Trophoblast cell (in vitro differentiated cells and primary cell): ENCODE results near the gene CLCF1.

Source experiments
- DNase-seq, 2 donors: peaks; one replicate each; pipeline ENCODE4 v3.0.0-alpha.2; 2016
- H2AFZ ChIP-seq: 2 replicates; pipeline ENCODE4 v1.6.1; 2013; ENCODE audit warnings: low read length, moderate library complexity, mild to moderate bottlenecking; ENCODE audit not compliant: insufficient read depth, poor library complexity
- H2AK5ac ChIP-seq: 2 replicates; pipeline ENCODE4 v1.6.1; 2013; ENCODE audit warnings: mild to moderate bottlenecking, low read length
- H2BK120ac ChIP-seq: 2 replicates; pipeline ENCODE4 v1.6.1; 2013; ENCODE audit warnings: low read length, mild to moderate bottlenecking, moderate library complexity; ENCODE audit not compliant: insufficient read depth, poor library complexity
- H2BK12ac ChIP-seq: 2 replicates; pipeline ENCODE4 v1.6.1; 2013; ENCODE audit warnings: mild to moderate bottlenecking, low read length, moderate library complexity
- H2BK5ac ChIP-seq: 2 replicates; pipeline ENCODE4 v1.6.1; 2013; ENCODE audit warnings: low read length, low read depth, moderate library complexity, mild to moderate bottlenecking; ENCODE audit not compliant: poor library complexity
- H3K14ac ChIP-seq: 2 replicates; pipeline ENCODE4 v1.6.1; 2013; ENCODE audit warnings: mild to moderate bottlenecking, low read length
- H3K18ac ChIP-seq: 2 replicates; pipeline ENCODE4 v1.6.1; 2013; ENCODE audit warnings: mild to moderate bottlenecking, low read length
- H3K23ac ChIP-seq: 2 replicates; pipeline ENCODE4 v1.6.1; 2013; ENCODE audit warnings: low read length
- H3K27ac ChIP-seq: 2 replicates; pipeline ENCODE4 v1.5.1; 2013; ENCODE audit warnings: low read depth, mild to moderate bottlenecking, inconsistent platforms, low read length, moderate library complexity
- H3K27me3 ChIP-seq: 2 replicates; pipeline ENCODE4 v1.6.1; 2013; ENCODE audit warnings: inconsistent platforms, mild to moderate bottlenecking, low read length, moderate library complexity; ENCODE audit not compliant: insufficient read depth
- H3K36me3 ChIP-seq, 2 experiments: 1 replicate in 1 of 2; 2 replicates in 1 of 2; pipeline ENCODE4 v1.6.1; 2013; ENCODE audit warnings: low read length in 2 of 2, mild to moderate bottlenecking in 2 of 2, moderate library complexity in 1 of 2; ENCODE audit not compliant: insufficient read depth in 2 of 2, control insufficient read depth in 1 of 2
- H3K4ac ChIP-seq: 2 replicates; pipeline ENCODE4 v1.6.1; 2013; ENCODE audit warnings: low read depth, mild to moderate bottlenecking, low read length, moderate library complexity
- H3K4me1 ChIP-seq, 2 experiments: 1 replicate in 1 of 2; 2 replicates in 1 of 2; pipeline ENCODE4 v1.6.1; 2013; ENCODE audit warnings: low read length in 2 of 2, mild to moderate bottlenecking in 2 of 2, moderate library complexity in 1 of 2; ENCODE audit not compliant: insufficient read depth in 2 of 2, control insufficient read depth in 1 of 2
- H3K4me2 ChIP-seq: 2 replicates; pipeline ENCODE4 v1.6.1; 2013; ENCODE audit warnings: inconsistent platforms, mild to moderate bottlenecking, low read length, moderate library complexity
- H3K4me3 ChIP-seq: 2 replicates; pipeline ENCODE4 v1.5.1; 2013; ENCODE audit warnings: mild to moderate bottlenecking, low read depth, low read length, inconsistent platforms
- H3K79me1 ChIP-seq: one replicate; pipeline ENCODE4 v1.6.1; 2013; ENCODE audit warnings: low read length
- H3K79me2 ChIP-seq: 2 replicates; pipeline ENCODE4 v1.6.1; 2013; ENCODE audit warnings: low read length, mild to moderate bottlenecking; ENCODE audit not compliant: control insufficient read depth, insufficient read depth, poor library complexity
- H3K9ac ChIP-seq: 2 replicates; pipeline ENCODE4 v1.6.1; 2013; ENCODE audit warnings: mild to moderate bottlenecking, low read length
- H3K9me3 ChIP-seq: 2 replicates; pipeline ENCODE4 v1.6.1; 2013; ENCODE audit warnings: low read depth, mild to moderate bottlenecking, control low read depth, inconsistent platforms, low read length; ENCODE audit not compliant: insufficient read depth
- H4K12ac ChIP-seq: 2 replicates; pipeline ENCODE4 v1.6.1; 2013; ENCODE audit warnings: low read depth, mild to moderate bottlenecking, low read length, moderate library complexity
- H4K8ac ChIP-seq: 2 replicates; pipeline ENCODE4 v1.6.1; 2013; ENCODE audit warnings: low read depth, mild to moderate bottlenecking, low read length, moderate library complexity
- H4K91ac ChIP-seq: one replicate; pipeline ENCODE4 v1.6.1; 2013; ENCODE audit warnings: low read depth, mild to moderate bottlenecking, low read length, moderate library complexity
- WGBS: extraction: QIAGEN DNeasy Blood & Tissue Kit; methylation state at CpG from one replicate; pipeline ENCODE4 v1.1.7; 2013; ENCODE audit warnings: missing lambda C conversion rate; ENCODE audit not compliant: insufficient read length, insufficient coverage; ENCODE audit errors: extremely low coverage; 5-methylcytosine and 5-hydroxymethylcytosine counted together

CLCF1 gene

DNA sequence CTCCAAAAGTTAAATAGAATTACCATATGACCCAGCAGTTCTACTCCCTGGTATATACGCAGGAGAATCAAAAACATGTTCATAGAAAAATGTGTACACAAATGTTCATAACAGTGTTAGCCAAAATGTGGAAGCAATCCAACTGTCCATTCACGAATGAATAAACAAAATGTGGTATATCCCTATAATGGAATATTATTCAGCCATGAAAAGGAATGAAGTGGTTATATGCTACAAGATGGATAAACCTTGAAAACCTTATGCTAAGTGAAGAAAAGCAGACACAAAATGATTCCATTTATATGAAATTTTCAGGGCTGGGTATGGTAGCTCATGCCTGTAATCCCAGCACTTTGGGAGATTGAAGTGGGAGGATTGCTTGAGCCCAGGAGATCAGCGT lies 36.1 kb downstream of the CLCF1 start:
- H3K9ac ChIP-seq = no peak overlapping the region
- H3K18ac ChIP-seq = no peak overlapping the region
- H3K27me3 ChIP-seq = no peaks in the 10 kb centered on the region
- no peak overlapping the region for H3K4me3 ChIP-seq
- H3K79me1 ChIP-seq = no peaks in the 10 kb centered on the region
- H4K12ac ChIP-seq = no peak overlapping the region
- no peak overlapping the region for H2BK120ac ChIP-seq
- H3K4me1 ChIP-seq = no peaks in the 10 kb centered on the region
- no peaks in the 10 kb centered on the region for H3K79me2 ChIP-seq
- no peak overlapping the region for H3K4me2 ChIP-seq
- no peak overlapping the region for H3K4ac ChIP-seq
- H2AFZ ChIP-seq = no peak overlapping the region
- no peak overlapping the region for H3K27ac ChIP-seq
- no peak overlapping the region for H2BK12ac ChIP-seq
- H3K23ac ChIP-seq = no peak overlapping the region
- no peaks in the 10 kb centered on the region for H3K36me3 ChIP-seq
- H2BK5ac ChIP-seq = no peak overlapping the region
- WGBS = no CpG with 5 or more reads among the region's 3 CpGs
- H3K9me3 ChIP-seq = no peaks in the 10 kb centered on the region
- no peak overlapping the region for H4K8ac ChIP-seq
- no peak overlapping the region for H4K91ac ChIP-seq
- DNase-seq = no peak
- H2AK5ac ChIP-seq = no peak overlapping the region
- no peak overlapping the region for H3K14ac ChIP-seq

DNA sequence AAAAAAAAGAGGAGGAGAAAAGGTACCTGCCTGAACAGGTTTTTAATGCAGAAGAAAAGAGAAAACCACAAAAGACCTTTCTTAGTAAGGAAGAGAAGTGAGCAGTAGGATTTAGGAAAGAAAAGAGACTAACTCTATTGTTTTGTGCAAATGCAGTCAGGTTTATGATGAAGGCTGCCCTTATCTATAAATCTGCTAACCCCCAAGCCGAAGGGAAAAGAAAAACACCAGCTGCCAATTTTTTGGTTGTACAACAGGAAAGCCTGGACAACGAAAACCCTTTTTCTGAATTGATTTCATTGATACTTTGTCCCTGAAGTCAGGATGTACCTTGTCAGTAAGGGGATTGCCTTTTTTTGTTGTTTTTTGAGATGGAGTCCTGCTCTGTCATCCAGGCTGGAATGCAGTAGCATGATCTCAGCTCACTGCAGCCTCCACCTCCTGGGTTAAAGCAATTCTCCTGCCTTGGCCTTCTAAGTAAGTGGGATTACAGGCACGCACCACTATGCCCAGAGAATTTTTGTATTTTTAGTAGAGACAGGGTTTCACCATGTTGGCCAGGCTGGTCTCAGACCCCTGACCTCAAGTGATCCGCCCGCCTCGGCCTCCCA lies 41.2 kb downstream of the CLCF1 start:
- WGBS = no CpG with 5 or more reads among the region's 6 CpGs

DNA sequence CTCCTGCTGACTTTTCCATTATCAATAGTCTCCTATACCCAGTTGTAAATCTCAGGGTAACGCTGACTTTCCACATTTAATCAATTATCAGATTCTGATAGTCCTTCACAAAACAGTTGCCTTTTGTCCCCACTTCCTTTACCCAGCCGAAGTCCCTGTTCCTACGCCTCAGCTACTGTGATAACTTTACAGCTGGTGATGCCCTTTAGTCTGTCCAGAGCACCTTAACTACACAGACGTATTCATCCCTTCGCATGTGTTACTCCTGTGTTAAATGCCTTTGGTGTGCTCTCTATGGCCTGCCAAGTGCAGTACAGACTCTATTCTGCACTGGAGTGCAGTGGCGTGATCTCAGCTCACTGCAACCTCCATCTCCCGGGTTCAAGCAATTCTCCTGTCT lies 49.9 kb downstream of the CLCF1 start:
- H3K9ac ChIP-seq = no peak overlapping the region
- H3K79me1 ChIP-seq = no peaks in the 10 kb centered on the region
- H3K4me2 ChIP-seq = no peak overlapping the region
- no peak overlapping the region for H4K8ac ChIP-seq
- H3K4me1 ChIP-seq = no peaks in the 10 kb centered on the region
- H3K4me3 ChIP-seq = no peak overlapping the region
- no peak overlapping the region for H3K23ac ChIP-seq
- no peak overlapping the region for H3K27ac ChIP-seq
- H4K12ac ChIP-seq = no peak overlapping the region
- no peak overlapping the region for H2BK5ac ChIP-seq
- no peaks in the 10 kb centered on the region for H3K27me3 ChIP-seq
- H3K9me3 ChIP-seq = no peaks in the 10 kb centered on the region
- no peak overlapping the region for H2AK5ac ChIP-seq
- no CpG with 5 or more reads among the region's 7 CpGs for WGBS
- no peak overlapping the region for H2BK12ac ChIP-seq
- no peaks in the 10 kb centered on the region for H3K79me2 ChIP-seq
- DNase-seq = no peak
- H2AFZ ChIP-seq = no peak overlapping the region
- H3K18ac ChIP-seq = no peak overlapping the region
- no peak overlapping the region for H3K4ac ChIP-seq
- H3K14ac ChIP-seq = no peak overlapping the region
- H3K36me3 ChIP-seq = no peaks in the 10 kb centered on the region
- H2BK120ac ChIP-seq = no peak overlapping the region
- no peak overlapping the region for H4K91ac ChIP-seq

More for the DNA sequence above, 41.2 kb downstream of the CLCF1 start:
- Histone ChIP-seq H3K79me2 (no peaks in the 10 kb centered on the region), H2BK12ac (no peak overlapping the region), H2BK5ac (no peak overlapping the region), H2BK120ac (no peak overlapping the region), H3K14ac (no peak overlapping the region), H3K36me3 (no peaks in the 10 kb centered on the region), H4K91ac (no peak overlapping the region), H3K9ac (no peak overlapping the region), H3K27me3 (no peaks in the 10 kb centered on the region), H3K18ac (no peak overlapping the region), H4K8ac (no peak overlapping the region), H4K12ac (no peak overlapping the region), H2AFZ (no peak overlapping the region), H2AK5ac (no peak overlapping the region), H3K27ac (no peak overlapping the region), H3K79me1 (no peaks in the 10 kb centered on the region), H3K4me2 (no peak overlapping the region), H3K23ac (no peak overlapping the region), H3K4ac (no peak overlapping the region), H3K9me3 (no peaks in the 10 kb centered on the region), H3K4me1 (no peaks in the 10 kb centered on the region), H3K4me3 (no peak overlapping the region)
- no peak for DNase-seq

DNA sequence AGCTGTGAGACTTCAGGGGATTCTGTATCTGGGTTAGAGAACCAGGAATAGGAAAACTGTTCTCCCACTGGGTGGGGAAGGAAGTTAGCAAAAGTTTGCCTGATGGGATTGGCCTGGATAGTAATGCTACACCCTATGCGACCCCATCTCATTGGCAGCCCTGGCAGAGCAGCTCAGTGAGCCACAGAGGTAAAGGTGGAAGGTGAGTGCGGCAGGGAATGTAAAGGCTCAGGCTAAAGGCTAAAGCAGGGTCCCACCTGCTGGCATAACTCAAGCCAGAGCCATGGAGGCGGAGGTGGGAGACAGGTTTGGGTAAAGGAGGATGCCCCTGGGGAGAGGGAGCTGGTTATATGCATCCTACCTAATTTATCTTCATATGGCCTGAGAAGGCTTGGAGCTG lies 51.3 kb downstream of the CLCF1 start:
- no peaks in the 10 kb centered on the region for H3K9me3 ChIP-seq
- H2BK12ac ChIP-seq = no peak overlapping the region
- no peak for DNase-seq
- H2BK5ac ChIP-seq = no peak overlapping the region
- H3K4me3 ChIP-seq = no peak overlapping the region
- H4K8ac ChIP-seq = no peak overlapping the region
- H3K4me2 ChIP-seq = no peak overlapping the region
- no peak overlapping the region for H3K27ac ChIP-seq
- H2BK120ac ChIP-seq = no peak overlapping the region
- WGBS = no CpG with 5 or more reads among the region's 3 CpGs
- peaks cover 4% of the 10 kb centered on the region for H3K79me2 ChIP-seq
- H3K79me1 ChIP-seq = peaks cover 5% of the 10 kb centered on the region
- no peak overlapping the region for H3K9ac ChIP-seq
- no peak overlapping the region for H2AFZ ChIP-seq
- H4K91ac ChIP-seq = no peak overlapping the region
- H2AK5ac ChIP-seq = no peak overlapping the region
- no peak overlapping the region for H3K14ac ChIP-seq
- no peak overlapping the region for H4K12ac ChIP-seq
- H3K36me3 ChIP-seq = no peaks in the 10 kb centered on the region
- peaks cover 0 to 2% of the 10 kb centered on the region in 2 experiments for H3K4me1 ChIP-seq
- H3K18ac ChIP-seq = no peak overlapping the region
- H3K4ac ChIP-seq = no peak overlapping the region
- peaks cover 3% of the 10 kb centered on the region for H3K27me3 ChIP-seq
- no peak overlapping the region for H3K23ac ChIP-seq
